Stimulated activated CD4-positive, alpha-beta T cell treated with anti-CD3 and anti-CD28 coated beads, Interleukin-2, amount 100 ng/mL, for 4 hours (primary cell): ENCODE measurements around the gene SOX2.
"Not testable (repeated sequence)": the region's sequence is repeated elsewhere in the genome, so short reads cannot be mapped to it uniquely, and the experiment has no call there.

ENCODE experiments used
- DNase-seq: peaks from one replicate; pipeline ENCODE4 v3.0.0-alpha.2; 2020; ENCODE audit warnings: low read depth

The SOX2 gene

DNA sequence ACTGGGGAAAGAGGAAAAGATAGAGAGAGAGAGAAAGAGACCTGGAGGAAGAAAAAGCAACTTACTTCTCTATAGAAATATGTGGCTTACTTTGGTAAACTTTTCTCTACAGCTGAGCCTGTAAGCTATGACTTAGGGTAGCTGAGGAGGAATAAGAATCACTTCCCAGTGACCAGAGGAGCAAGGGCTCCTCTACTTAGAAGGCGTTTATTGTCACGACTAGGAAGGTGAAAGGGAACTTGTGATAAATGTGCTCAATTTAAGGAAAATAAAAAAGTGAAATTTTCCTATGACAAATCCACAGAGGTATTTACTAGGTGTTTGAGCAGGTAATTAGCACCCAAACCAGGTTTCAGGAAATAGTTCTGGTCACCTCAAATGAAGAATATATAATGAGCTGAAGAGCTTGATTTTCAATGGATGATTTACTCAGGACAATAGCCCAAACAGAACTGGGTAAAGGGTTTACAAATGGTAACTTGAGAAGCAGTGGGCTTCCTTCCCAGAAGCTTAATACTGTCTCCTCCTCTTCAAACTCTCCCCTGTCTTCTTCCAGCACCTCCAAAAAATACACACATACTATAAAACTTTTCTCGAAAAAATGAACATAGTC, 46.1 kb downstream of the SOX2 start:
- DNase-seq: no peak

- DNase-seq: no peak
Observed at GRCh38 chr3:181761906-181762305, 50.2 kb downstream of the SOX2 start.

DNA sequence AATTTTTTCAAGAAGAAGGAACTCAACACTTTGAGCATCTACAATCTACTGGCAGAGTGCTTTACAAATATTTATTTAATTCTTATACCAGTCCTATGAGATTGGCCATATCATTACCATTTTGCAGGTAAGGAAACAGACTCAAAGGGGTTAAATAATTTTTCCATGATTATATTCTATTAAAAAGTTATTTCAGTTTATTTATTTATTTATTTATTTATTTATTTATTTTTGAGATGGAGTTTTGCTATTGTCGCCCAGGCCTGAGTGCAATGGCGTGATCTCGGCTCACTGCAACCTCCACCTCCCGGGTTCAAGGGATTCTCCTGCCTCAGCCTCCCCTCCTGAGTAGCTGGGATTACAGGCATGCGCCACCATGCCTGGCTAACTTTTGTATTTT, 52.3 kb downstream of the SOX2 start:
- DNase-seq: not testable (repeated sequence)
